NOMO-1 treated with dmso at 0.1 percent for 144 hours (cell line): ENCODE measurements around the gene ACAN.

Experiments
- DNase-seq: peaks from one replicate; lab custom pipeline; 2025; ENCODE audit not compliant: unreplicated experiment; lab: John Stamatoyannopoulos, UW

ACAN gene

DNA sequence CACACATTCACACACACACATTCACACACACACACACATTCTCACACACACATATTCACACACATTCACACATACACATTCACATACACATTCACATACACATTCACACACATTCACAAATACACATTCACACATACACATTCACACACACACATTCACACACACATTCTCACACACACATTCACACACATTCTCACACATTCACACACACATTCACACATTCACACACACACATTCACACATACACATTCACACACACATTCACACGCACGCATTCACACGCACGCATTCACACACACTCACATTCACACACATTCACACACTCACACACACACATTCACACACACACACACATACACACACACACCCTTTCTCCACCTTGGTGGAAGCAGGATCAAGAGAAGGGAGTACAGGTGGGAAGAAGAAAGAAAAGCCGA, 97.8 kb downstream of the ACAN start:
- no peak for DNase-seq

DNA sequence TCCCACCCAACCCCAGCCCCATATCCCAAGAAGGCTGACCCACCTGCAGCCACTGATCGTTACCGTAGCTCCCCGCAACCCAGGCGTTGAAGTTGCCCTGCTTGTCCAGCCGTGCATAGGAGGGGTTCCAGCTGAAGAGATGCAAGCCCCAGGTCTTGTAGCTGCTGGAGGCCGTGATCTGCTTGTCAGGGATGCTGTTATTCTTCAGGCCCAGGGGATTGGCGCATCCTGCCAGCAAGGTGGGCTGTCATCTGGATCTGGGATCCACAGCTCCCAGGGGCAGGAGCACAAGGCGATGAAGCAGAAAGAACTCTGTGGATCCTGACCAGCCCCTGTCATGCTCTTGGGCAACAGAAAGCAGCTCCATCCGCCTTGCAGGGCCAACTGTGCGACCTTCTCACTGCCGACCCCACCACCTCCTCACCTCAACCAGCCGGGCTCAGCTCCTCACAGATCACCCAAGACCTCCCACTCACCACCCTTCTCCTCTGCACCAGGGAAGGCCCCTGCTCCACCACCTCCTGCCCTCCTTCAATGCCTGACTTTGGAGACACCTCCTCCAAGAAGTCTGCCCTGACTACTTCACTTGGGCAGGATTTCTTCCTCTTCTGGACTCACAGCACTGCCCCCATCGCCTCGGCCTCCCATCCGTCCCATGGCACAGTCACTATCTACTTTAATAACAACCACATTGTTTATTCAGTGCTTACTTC, 98.4 kb downstream of the ACAN start:
- DNase-seq = no peak

DNA sequence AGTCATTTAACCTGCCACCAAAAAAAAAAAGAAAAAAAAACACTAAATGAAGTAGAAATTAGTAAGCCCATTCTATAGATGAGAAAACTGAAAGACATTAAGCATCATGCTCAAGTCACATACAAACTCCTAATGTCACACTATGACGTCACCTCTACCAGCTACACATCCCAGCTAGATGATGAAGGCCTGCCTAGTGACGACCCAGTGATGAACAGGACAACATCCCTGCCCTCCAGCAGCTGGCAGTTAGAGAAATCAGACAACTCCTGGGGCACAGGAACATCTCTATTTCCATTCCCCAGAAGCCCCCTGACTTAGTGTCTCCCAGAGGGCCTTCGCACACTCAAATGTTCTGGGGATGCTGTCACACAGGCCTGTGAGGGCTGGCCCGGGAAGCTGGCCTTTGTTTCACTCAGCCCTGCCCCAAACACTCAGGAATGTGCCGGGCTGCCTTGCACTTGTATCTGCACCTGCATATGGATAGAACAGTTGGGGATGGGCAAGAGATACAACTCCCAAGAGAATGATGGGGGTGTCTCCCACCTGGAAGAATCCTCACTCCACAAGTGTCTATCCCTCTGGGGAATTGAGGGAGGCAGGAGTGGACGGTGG, 99.1 kb downstream of the ACAN start:
- DNase-seq = no peak

DNA sequence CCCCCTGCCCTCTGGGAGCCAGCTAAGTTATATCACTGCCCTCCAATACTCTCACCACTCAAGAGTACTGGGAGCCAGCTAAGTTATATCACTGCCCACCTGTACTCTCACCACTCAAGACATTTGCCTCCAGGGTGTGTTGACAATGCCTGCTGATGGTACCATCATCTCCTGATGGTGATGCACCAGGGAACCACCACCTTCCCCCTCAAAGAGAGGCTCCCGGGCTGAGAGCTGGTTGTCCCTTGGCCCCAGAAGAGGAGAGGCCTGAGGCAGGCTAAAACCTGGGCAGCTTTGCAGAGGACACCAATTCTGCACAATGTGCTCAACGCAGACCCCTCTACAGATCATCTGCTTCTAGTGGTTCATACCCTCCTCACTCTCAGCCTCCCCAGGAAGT, 99.6 kb downstream of the ACAN start:
- DNase-seq = no peak

DNA sequence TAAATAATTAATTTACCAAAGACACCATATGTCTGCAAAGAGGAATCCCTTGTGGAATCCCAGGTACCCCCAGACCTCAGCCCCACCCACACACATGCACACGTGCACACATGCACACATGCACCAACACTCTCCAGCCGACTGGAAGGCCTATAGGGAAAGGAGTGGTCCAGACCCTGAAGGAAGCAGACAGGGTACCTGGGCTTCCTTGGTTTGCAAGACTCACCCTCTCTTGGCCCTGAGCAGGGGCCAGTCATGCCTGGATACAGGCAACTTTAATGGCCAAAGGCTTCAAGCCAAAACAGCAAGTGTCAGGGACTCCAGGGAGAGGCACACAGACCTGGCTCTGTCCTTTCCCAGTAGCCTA, 101.0 kb downstream of the ACAN start:
- DNase-seq = no peak

DNA sequence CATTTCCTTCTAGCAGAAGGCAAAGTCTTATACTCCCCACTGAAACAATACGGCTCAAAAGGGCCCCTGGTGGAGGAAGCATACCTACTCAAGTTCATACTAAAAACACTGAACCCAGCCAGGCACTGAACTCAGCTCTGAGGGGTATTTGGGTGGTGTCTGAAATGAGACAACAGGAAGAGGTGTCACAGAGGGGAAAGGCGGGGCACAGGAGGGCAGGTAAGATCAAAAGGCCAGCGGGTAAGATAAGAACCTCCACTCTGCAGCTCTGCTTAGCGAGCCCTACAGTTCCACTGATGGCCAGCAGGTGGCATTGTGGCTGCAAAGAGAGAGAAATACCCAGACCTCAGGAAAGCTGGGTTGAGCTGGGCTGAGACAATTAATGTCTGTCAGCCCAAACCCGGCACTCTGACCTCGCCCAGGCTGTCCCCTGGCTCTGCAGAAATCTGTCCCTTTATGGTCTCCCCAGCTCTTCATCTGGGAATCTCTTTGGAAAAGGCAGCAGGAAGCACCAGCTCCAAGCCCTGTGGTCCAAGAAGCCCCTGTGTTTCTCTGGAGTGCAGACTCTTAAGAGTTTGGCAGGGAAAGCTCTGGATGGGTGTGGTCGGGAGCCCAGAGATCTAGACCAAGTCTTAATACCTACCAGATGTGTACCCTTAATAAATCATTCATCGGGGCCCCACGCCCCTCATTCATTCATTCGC, 101.5 kb downstream of the ACAN start:
- DNase-seq = no peak

DNA sequence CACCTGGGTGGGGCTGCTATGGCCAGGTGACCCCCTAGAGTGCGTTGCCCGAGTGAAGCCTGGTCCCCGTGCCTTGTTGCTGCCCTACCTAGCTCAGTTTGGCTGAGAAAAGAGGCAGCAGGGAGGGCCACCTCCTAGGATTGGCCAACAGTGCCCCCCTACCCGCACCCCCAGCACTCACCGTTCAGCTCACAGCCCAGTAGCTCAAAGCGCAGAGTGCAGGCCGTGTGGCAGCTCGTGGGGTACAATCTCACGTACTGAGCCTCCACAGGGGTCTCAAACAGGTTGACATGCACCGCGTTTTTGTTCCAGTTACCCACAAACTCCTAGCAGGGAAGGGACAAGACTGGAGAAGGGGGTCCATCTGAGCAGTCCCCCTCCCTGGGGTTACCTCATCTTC, 102.3 kb downstream of the ACAN start:
- no peak for DNase-seq

DNA sequence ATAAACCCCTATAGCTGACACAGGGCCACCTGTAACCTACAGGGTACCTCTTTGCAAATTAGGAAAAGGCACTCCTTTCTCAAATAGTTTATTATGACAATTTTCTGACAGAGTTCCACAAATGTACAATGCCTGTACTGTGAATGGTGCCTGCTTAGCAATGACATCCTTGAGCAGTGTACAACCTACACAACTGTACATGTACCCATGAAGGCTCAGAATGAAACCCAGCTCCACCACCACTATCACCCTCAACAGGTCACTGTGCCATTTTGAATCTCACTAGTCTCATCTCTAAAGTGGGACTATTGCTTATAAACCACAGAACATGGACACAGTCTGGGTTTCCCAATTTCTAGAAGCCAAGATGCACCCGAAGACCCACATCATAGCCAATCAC, 102.9 kb downstream of the ACAN start:
- DNase-seq = no peak

DNA sequence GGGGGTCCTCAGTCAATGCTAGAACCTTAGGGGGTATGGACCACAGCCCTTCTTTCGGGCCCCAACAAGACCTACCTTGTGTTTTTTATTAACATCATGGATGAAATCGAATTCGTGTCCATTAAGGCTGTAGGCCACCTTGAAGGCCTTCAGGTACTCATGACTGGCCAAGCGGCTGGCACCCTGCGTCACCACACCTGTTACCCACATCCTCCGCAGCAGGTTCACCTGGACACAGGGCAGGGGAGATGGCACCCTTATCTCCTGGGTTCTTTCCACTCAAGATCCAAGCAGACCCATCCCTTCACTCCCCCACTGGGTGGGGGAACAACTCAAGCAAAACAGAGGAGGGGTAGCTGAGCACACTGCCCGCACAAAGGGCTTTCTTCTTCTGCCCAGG, 103.3 kb downstream of the ACAN start:
- DNase-seq = no peak

DNA sequence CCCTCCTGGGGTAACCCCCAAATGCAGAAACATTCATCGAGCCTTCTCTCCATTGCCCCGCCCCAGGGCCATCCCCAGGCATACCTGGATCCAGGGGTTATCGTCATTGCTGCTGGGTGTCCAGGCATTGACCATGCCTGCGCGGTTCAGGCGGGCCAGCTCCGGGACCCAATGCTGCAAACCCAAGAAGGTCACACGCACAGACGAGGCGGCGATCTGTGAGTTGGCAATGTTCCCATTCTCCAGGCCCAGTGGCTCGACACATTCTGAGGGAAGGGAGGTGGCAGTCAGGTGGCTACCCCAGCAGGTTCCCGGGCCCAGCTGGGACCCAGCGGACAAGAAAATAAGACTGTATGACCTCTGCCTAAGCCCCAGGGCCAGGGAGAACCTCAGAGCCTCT, 103.9 kb downstream of the ACAN start:
- no peak for DNase-seq

DNA sequence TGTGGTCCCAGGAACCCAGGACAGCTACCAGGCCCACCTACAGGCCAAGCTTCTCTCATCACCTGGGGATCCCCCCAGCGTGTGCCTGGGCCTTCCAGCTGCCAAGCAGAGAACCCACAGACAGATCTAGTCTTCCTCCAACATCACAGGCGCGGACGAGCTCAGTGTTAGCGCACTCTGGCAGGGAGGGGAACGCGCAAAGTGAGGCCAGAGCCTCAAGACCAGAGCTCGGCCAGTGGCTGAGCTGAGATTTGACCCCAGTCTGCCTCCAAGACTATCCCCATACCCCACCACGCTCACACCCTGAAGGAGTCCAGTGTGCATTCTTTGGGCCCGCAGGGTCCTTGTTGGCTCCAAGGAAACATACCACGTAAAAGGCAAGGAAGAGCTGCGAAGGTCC, 104.9 kb downstream of the ACAN start:
- DNase-seq = no peak

DNA sequence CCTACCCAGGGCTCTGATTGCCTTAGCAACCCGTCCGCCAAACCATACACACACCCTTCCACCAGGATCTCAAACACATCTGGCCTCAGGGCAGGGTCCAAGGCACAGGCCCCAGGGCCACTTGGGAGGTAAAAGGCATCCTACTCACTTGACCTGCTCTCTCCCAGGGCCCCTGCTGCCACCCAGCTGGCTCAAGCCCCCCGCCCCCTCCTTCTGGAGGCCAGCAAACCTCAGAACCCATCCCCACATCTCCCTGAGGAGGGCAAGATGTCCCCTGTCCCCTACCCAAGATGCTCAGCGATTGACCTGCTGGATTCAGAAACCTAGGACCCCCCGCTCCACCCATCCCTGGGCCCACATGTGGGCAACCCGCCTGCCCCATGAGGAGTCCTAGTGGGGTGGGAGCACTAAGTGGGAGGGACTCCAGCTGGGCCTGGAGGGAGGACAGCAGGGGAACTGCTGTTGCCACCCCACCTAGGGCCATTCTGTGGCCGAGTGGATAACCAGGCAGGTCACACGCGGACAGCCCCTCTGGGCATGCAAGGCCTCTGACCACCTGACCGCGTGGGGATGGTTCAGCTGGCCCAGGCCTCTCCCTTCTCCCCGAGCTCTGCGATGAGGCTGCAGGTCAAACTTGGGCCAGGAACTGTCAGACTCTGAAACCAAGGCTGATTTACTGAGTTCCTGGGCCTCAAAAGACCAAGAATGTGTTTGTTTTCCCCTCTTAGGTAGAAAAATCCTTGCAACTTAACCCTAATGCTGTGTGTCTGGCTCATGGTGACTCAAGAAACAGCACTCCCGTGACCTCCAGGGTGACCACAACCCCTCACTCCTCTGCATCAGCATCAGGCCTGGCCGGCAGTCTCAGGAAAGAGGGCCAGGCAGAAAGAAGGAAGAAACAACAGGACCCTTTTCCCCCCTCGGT, 105.7 kb downstream of the ACAN start:
- DNase-seq = no peak

DNA sequence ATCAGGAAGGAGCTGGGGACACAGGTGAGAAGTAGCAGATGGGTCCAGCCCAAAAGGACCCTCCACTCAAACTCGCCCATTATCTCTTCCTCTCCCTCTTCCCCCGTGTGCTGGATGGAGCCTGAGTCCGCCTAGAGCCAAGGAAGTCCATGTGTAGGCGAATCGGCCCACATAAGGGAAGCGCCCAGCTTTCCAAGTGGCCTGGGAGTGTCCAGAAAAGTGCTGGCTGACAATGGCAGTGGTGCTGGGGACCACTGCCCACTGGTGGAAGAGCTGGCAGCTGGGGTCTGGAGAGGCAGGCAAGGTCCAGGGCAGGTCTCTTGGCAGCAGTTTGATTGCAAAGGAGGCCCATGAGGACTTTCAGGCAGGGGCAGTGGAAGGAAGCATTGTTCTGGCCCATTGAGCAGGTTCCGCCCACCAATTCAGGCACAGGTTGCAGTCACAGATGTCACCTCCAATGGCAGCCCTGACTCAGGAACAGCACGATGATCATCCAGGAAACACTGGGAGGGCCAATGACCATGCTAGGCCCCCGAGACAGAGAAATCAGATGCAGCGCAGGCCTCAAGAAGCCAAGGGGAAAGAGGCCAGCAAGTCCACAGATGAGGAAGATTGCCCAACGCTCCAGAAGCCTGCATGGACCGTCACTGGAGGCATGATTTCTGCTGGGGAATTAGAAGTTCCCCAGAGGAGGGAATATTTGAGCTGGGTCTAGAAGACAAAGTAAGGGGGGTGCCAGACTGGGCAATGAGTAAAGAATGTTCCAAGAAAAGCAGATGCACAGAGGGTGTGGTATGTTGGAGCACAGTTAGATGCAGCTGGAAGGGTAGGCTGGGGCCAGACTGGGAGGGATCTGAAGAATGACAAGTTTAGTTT, 107.0 kb downstream of the ACAN start:
- no peak for DNase-seq

DNA sequence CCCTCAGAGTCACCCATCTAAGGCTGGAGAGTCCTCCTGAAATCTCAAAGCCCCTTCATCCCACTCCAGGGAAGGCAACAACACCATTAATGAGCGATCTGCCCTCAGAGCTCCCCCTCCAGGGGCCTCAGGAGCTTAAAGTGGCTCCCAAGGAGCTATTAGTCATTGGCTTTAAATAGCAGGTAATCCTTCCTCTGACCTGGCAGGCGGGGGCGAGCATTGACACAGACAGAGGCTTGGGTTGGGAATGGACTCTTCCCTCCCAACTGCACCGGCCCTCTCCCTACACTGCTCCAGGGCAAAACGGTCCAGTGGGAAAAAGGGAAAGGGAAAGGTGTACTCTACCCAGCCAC, 108.5 kb downstream of the ACAN start:
- DNase-seq = no peak

DNA sequence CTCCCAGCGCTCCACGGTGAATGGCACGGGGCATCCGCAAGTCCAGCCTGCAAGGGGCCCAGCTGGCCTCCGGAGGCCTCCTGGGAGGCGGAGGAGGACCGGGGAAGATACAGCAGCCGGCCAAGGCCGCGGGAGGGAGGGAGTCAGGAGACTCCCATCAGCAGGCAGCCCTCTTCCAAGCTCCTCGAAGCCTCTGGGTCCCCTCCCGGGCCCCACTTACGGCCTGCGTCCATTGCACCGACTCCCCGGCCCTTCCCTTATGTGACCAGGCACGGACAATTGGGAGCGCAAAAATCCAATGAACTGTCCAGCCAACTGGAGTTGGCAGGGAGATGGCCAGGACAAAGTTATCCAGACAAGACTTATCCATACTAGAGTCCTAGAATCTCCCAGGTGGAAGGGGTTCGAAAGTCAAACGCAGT, 109.3 kb downstream of the ACAN start:
- DNase-seq = no peak

DNA sequence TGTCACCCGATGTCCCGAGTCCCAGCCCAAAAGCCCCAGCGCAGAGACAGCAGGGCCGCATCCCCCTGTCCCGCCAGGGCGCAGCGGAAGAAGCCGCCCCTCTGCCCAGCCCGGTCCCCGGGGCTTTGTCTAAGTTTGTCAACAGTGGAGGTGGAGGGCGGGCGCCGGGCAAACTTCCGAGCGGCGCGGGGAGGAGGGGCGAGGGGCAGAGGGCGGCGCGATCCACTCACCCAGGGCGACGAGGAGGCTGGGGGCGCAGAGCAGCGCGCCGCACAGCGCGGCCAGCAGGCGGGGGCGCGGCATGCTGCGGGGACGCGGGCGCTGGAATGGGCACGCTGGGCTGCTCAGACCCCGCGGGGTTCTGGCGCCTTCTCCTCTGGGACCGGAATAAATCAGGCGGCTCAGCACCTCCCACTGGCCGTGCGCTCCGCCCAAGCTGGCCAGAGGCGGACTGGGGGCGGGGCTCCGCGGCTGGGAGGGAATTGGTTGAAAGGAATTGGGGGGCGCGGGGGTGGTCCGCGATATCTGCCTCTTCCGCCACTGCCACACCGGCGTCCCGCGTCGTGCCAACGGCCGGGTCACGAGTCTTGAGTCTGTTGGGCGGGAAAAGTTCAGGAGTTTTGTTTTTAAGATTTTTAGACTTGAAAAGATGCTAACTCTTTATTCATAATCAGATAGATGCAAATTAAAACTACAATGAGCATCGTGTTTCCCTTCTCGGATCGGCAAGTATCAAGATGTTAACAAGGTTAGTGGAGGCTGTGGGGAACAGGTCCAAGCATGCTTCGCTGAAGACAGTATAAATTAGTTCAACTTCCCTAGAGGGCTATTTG, 110.0 kb downstream of the ACAN start, which contains the start of gene MFGE8:
Gene MFGE8 (minus strand): TSS at position 363 of the 833 bp plus-strand sequence. CDS start 60 bp downstream, at position 303.
- peak; percentile 45 for DNase-seq

DNA sequence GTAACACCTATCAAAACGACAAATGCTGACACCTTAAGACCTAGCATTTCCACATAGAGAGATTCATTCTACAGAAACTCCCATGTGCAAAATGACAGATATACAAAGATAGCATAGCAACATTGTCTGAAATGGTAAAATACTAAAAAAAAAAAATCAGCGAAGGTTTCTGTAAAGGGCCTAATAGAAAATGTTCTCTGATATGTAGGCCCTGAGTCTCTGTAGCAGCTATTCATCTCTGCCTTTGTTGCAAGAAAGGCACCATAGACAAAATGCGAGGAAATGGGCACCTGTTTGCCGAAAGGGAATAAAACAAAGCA, 110.6 kb downstream of the ACAN start:
- DNase-seq = no peak

DNA sequence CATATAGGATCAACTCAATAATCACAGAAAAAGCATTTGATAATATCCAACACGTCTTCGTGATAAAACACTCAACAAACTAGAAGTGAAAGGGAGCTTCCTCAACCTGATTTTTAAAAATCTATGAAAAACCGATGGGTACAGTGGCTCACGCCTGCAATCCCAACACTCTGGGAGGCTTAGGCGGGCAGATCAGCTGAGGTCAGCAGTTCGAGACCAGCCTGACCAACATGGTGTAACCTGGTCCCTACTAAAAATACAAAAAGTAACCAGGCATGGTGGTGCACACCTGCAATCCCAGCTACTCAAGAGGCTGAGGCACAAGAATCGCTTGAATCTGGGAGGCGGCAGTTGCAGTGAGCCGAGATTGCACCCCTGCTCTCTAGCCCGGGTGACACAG, 112.1 kb downstream of the ACAN start:
- DNase-seq = no peak

DNA sequence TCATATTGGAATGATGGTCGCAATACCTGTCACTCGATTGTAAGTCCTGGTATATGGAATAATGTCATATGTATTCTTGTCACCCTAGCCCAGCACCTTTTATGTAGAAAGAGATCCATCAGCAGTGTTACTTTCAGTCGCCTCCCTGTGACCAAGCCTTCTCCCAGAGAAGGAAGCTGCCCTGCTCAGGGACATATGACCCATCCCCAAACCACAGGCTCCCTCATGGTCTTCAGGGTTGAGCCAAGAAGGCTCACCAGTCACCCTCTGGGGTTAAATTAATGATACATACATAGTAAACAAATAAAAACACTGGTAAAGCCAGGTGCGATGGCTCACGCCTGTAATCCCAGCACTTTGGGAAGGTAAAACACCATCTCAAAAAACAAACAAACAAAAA, 114.5 kb downstream of the ACAN start:
- no peak for DNase-seq

DNA sequence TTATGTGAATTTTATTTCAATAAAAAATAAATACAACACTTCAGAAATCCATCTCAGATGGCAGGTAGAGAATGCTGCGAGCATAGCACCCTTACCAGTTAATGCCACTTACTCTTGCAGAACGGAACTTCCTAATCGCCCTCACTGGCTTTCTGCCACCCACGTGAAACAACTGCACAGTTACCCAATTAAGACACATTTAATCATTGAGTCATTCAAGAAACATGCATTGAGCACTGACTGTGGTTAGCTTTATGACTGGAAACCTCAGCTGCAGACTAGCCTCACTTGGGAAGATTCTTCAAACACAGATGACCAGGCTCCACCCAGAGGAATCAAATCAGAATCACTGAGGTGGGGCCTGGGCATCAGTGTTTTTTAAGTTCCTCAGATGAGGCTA, 115.5 kb downstream of the ACAN start:
- peak; percentile 51 for DNase-seq
